Smooth muscle cell (in vitro differentiated cells): Measurements from ENCODE around the gene RAP1B. TPM values are rescaled to one million over a fixed set of nuclear protein-coding genes. Genes with fewer than 3 reads are reported as not detected.

Experiments used
- DNase-seq: peaks from one replicate; lab custom pipeline; 2025; ENCODE audit not compliant: unreplicated experiment; lab: John Stamatoyannopoulos, UW
- H2AFZ ChIP-seq: fragments of 200-600 bp; sonication (generic); 2 replicates; pipeline ENCODE4 v1.6.0; 2016; ENCODE audit warnings: antibody characterized with exemption, low read depth, mild to moderate bottlenecking
- H3F3A ChIP-seq: fragments of 200-600 bp; sonication (generic); 2 replicates; pipeline ENCODE4 v1.6.0; 2017; ENCODE audit warnings: antibody characterized with exemption, low read depth
- H3K27ac ChIP-seq: fragments of 200-600 bp; sonication (generic); 2 replicates; pipeline ENCODE4 v1.5.1; 2016; ENCODE audit warnings: low read depth, mild to moderate bottlenecking
- H3K27me3 ChIP-seq: fragments of 200-600 bp; sonication (generic); 2 replicates; pipeline ENCODE4 v1.6.1; 2016; ENCODE audit warnings: low read depth, mild to moderate bottlenecking
- H3K36me3 ChIP-seq: fragments of 200-600 bp; sonication (generic); 2 replicates; pipeline ENCODE4 v1.5.1; 2016; ENCODE audit warnings: low read depth
- H3K4me1 ChIP-seq: fragments of 200-600 bp; sonication (generic); 2 replicates; pipeline ENCODE4 v1.5.1; 2016; ENCODE audit warnings: low read depth
- H3K4me2 ChIP-seq: fragments of 200-600 bp; sonication (generic); 2 replicates; pipeline ENCODE4 v1.6.0; 2016; ENCODE audit warnings: mild to moderate bottlenecking
- H3K4me3 ChIP-seq: fragments of 200-600 bp; sonication (generic); 2 replicates; pipeline ENCODE4 v1.5.1; 2016; ENCODE audit warnings: mild to moderate bottlenecking
- H3K79me2 ChIP-seq: fragments of 200-600 bp; sonication (generic); 2 replicates; pipeline ENCODE4 v1.6.0; 2016; ENCODE audit warnings: low read depth, mild to moderate bottlenecking
- H3K9ac ChIP-seq: fragments of 200-600 bp; sonication (generic); 2 replicates; pipeline ENCODE4 v1.6.0; 2016; ENCODE audit warnings: low read depth
- H3K9me3 ChIP-seq: fragments of 200-600 bp; sonication (generic); replicated peaks from 2 replicates; pipeline ENCODE4 v1.5.1; 2016; ENCODE audit warnings: low read depth
- H4K20me1 ChIP-seq: fragments of 200-600 bp; sonication (generic); 2 replicates; pipeline ENCODE4 v1.6.0; 2016; ENCODE audit warnings: low read depth
- WGBS: methylation state at CpG from one replicate; pipeline ENCODE4 v1.1.7; 2016; ENCODE audit warnings: low lambda C conversion rate; 5-methylcytosine and 5-hydroxymethylcytosine counted together
- polyA plus RNA-seq: library from polyadenylated mRNA; unstranded; fragments of >200 nt; fragmentation: Nextera tagmentation; extraction: Ambion mirVana; gene quantifications from 2 replicates; pipeline ENCODE4 v1.2.1, GENCODE V29; 2016
- total RNA-seq: library from RNA; depleted of rRNA; stranded (reverse); fragments of >200 nt; gene quantifications from 2 replicates; pipeline ENCODE4 v1.2.3, GENCODE V29; 2014
- TF ChIP-seq, protein P1 (sequence below): fragments of 200-600 bp; sonication (generic); IDR thresholded peaks from 2 replicates; pipeline ENCODE4 v1.5.1; 2017; ENCODE audit warnings: borderline replicate concordance, mild to moderate bottlenecking, antibody characterized with exemption; ENCODE audit not compliant: insufficient read depth, poor library complexity, severe bottlenecking

The RAP1B gene
- total and polyA plus RNA-seq, 2 experiments from 2014 or later = 236 to 275 TPM

GRCh38 chr12:68608191-68608590 is 2.5 kb upstream of the RAP1B start:
- Histone ChIP-seq H3K36me3 (no peaks in the 10 kb centered on the region), H3F3A (no peaks in the 10 kb centered on the region), H2AFZ (no peak overlapping the region), H3K79me2 (peaks cover 21% of the 10 kb centered on the region), H4K20me1 (peaks cover 20% of the 10 kb centered on the region), H3K27ac (no peak overlapping the region), H3K4me1 (peaks cover 17% of the 10 kb centered on the region), H3K27me3 (no peaks in the 10 kb centered on the region), H3K4me3 (no peak overlapping the region), H3K9ac (no peak overlapping the region), H3K4me2 (no peak overlapping the region), H3K9me3 (no peaks in the 10 kb centered on the region)
- 59% methylated on average over 2 of the region's 2 CpGs for WGBS
- TF ChIP-seq, protein P1, sequence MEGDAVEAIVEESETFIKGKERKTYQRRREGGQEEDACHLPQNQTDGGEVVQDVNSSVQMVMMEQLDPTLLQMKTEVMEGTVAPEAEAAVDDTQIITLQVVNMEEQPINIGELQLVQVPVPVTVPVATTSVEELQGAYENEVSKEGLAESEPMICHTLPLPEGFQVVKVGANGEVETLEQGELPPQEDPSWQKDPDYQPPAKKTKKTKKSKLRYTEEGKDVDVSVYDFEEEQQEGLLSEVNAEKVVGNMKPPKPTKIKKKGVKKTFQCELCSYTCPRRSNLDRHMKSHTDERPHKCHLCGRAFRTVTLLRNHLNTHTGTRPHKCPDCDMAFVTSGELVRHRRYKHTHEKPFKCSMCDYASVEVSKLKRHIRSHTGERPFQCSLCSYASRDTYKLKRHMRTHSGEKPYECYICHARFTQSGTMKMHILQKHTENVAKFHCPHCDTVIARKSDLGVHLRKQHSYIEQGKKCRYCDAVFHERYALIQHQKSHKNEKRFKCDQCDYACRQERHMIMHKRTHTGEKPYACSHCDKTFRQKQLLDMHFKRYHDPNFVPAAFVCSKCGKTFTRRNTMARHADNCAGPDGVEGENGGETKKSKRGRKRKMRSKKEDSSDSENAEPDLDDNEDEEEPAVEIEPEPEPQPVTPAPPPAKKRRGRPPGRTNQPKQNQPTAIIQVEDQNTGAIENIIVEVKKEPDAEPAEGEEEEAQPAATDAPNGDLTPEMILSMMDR = no peak
- DNase-seq = no peak

DNA sequence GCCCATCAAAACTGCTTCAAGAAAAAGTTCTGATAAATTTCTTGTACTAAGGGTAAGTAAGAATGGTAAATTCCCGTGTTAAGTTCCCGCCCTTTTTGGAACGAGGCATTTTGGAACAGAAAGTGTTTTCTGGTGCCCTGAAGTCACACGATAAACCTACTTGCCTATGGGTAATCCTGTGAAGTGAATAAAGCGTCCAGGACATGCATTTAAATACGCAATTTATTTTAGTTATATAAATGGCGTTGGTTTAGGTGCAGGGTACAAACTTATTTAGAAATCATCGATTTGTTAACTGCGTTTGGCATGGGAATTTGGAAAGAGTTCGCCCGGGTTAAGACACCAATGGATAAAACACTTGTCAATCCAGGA is 715 bp upstream of the RAP1B start:
- H3K4me1 ChIP-seq = peaks cover 35% of the 10 kb centered on the region
- peaks cover 38% of the 10 kb centered on the region for H3K79me2 ChIP-seq
- H3K9ac ChIP-seq = peak overlapping the region; percentile 79

DNA sequence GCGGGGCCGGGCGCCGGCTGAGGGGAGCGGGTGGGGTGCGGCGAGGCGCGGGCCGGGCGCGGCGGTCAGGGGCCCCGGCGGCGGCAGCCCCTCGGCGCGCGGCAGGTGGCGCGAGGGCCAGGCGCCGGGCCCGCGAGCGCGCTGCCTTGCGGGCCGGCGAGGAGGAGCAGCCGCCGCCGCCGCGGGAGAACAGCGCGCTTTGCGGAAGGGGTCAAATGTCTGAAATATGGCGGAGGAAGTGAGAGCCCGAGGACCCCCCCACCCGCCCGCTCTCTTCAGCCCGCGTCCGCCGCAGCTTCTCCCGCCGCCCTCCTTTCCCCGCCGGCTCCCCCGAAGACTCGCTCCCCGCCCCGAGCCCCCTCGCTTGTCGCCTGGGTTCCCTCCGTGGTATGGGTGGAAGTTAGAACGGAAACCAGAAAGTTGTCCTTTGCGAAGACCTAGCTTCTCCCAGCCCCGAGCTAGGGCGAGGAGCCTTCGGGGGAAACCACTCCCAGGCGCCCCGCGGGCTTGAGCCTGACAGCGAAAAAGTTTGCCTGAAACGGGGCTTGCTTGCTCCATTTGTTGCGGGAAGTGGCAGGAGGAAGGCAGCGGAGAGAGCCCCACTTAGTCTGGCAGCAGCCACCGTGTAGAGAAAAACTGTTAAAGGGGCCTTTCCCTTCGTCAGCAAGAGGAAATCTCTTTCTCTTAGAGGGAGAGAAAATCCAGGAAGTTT is 551 bp downstream of the RAP1B start:
- no peaks in the 10 kb centered on the region for H3K27me3 ChIP-seq
- TF ChIP-seq, protein P1 = no peak
- peak; percentile 14 for DNase-seq
- under 1% methylated on average over 30 of the region's 72 CpGs for WGBS
- H4K20me1 ChIP-seq = peaks cover 50% of the 10 kb centered on the region
- H3K4me1 ChIP-seq = peaks cover 38% of the 10 kb centered on the region
- H3K4me3 ChIP-seq = peak overlapping the region; percentile 99
- H3K9ac ChIP-seq = peak overlapping the region; percentile 97
- no peaks in the 10 kb centered on the region for H3K9me3 ChIP-seq
- peak overlapping the region; percentile 97 for H3K4me2 ChIP-seq
- H3K27ac ChIP-seq = peak overlapping the region; percentile 91
- H3F3A ChIP-seq = peaks cover 9% of the 10 kb centered on the region
- no peaks in the 10 kb centered on the region for H3K36me3 ChIP-seq
- H3K79me2 ChIP-seq = peaks cover 51% of the 10 kb centered on the region
- H2AFZ ChIP-seq = no peak overlapping the region

More for the DNA sequence above, 715 bp upstream of the RAP1B start:
- 14% methylated on average over 11 of the region's 11 CpGs for WGBS
- Histone ChIP-seq H3K36me3 (no peaks in the 10 kb centered on the region), H3K4me2 (peak overlapping the region; percentile 92), H4K20me1 (peaks cover 38% of the 10 kb centered on the region), H3F3A (peaks cover 4% of the 10 kb centered on the region), H3K9me3 (no peaks in the 10 kb centered on the region), H3K27me3 (no peaks in the 10 kb centered on the region), H2AFZ (peak overlapping the region; percentile 72), H3K4me3 (peak overlapping the region; percentile 99), H3K27ac (peak overlapping the region; percentile 73)
- TF ChIP-seq, protein P1 = no peak
- DNase-seq = no peak

GRCh38 chr12:68611806-68612160 is 1.1 kb downstream of the RAP1B start:
- H3K36me3 ChIP-seq = no peaks in the 10 kb centered on the region
- peaks cover 56% of the 10 kb centered on the region for H4K20me1 ChIP-seq

More at GRCh38 chr12:68611806-68612160, 1.1 kb downstream of the RAP1B start:
- DNase-seq = no peak
- H3K4me3 ChIP-seq = peak overlapping the region; percentile 99
- WGBS = 5% methylated on average over 8 of the region's 8 CpGs
- H3K4me1 ChIP-seq = peaks cover 40% of the 10 kb centered on the region
- H3K4me2 ChIP-seq = peak overlapping the region; percentile 97
- H3K27me3 ChIP-seq = no peaks in the 10 kb centered on the region
- peak overlapping the region; percentile 97 for H3K9ac ChIP-seq
- no peak overlapping the region for H2AFZ ChIP-seq
- H3F3A ChIP-seq = peaks cover 9% of the 10 kb centered on the region
- H3K9me3 ChIP-seq = no peaks in the 10 kb centered on the region
- H3K79me2 ChIP-seq = peaks cover 56% of the 10 kb centered on the region
- H3K27ac ChIP-seq = peak overlapping the region; percentile 91
- TF ChIP-seq, protein P1 = no peak
